GM18511 (cell line): Measurements from ENCODE around the gene PNRC2.
"Not testable (repeated sequence)": the region's sequence is repeated elsewhere in the genome, so short reads cannot be mapped to it uniquely, and the experiment has no call there.

Experiments
- ATAC-seq: cut with Tn5 transposase; IDR thresholded peaks from one replicate; pipeline ENCODE4 v1.9.1; 2021; ENCODE audit warnings: mild to moderate bottlenecking, moderate library complexity; ENCODE audit not compliant: unreplicated experiment

PNRC2 gene

GRCh38 chr1:23947366-23947765, 12.3 kb upstream of the PNRC2 start:
- no peak for ATAC-seq

DNA sequence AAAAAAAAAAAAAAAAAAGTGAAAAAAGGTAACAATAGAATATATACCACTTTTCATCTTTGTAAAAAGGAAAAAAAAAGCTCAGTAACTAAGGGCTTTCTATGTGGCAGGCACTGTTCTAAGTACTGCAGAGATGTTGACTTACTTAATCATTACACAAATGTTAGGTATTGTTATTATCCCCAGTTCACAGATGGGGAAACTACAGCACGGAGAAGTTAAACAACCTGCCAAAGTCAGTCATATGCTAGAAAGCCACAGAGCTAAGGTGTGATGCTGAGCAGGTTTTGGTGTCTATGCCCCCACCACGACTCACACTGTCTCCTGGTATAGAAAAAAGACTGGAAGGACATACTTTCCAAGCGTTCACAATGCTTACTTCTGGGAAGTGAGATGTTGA, 6.6 kb upstream of the PNRC2 start:
- no peak for ATAC-seq

DNA sequence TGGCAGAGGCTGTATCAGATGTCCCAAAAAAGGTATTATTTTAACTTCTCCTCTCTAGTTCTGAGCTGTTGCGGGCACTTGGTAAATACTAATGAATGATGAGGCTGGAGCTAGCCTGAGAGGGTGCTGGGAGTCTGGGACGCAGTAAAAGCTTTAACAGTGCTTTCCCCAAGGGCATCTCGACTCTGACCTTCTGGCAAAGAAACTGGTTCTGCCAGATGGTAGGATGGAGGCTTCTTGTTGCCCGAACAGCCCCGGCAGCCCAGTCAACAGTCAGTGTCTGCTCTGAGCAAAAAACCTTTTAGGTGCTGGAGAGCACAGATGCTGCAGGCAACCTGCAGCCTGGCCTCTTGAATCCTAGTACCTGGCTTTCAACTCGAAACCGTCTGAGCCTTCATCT, 2.5 kb upstream of the PNRC2 start:
- ATAC-seq, result no peak

DNA sequence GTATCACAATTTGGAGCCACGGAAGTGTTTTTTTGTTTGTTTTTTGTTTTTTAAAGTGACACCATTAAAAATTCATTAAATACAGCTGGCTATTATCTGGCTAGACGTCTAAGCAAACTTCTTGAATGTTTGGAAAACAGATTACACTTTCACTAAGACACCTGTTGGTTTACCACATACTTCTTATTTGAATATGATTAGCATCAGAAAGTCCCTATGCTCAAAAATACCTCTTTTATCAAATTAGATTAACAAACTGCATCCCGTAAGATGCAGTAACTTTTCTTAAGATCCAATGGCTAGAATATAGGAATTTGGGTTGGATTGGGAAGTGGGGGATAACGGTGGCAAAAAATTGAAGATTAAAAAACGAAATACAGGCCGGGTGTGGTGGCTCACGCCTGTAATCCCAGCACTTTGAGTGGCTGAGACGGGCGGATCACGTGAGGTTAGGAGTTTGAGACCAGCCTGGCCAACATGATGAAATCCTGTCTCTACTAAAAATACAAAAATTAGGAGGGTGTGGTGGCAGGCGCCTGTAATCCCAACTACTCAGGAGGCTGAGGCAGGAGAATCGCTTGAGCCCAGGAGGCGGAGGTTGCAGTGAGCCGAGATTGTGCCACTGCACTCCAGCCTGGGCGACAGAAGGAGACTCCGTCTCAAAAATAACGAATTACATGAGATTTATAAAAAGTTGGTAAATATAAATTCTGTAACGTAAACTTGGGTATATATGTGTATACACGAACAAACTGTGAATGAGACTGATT, 1.4 kb upstream of the PNRC2 start:
- not testable (repeated sequence) for ATAC-seq

DNA sequence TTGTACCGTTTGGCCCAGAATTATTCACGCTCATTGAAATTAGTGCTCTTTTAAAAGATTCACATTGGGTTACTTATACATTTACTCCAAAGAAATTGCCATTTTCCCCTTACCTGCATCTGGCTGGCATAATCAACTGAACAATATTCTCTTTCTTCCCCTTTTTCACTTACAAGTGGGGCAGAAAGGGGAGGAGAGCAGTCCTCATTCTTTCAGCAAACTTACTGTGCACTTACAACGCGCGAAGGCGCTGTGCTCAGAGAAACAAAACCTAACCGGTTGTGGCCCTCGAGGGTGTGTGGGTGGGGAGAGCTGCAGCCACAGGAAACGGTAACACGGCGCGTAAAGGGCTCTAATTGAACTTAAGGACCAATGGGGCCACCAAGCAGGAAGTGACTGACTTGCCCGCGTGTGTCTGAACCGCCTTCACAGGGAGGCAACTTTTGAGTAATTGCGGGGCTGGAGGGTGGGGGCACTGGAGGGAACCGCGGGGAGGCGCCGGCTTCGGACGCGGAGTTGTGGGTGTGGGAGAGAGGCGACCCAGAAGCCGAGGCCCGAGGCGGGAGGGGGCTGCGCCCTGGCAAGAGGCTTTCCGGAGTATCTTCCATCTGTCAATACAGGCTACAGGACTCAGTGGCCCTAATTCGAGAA, 693 bp upstream of the PNRC2 start:
- peak; percentile 71 for ATAC-seq

DNA sequence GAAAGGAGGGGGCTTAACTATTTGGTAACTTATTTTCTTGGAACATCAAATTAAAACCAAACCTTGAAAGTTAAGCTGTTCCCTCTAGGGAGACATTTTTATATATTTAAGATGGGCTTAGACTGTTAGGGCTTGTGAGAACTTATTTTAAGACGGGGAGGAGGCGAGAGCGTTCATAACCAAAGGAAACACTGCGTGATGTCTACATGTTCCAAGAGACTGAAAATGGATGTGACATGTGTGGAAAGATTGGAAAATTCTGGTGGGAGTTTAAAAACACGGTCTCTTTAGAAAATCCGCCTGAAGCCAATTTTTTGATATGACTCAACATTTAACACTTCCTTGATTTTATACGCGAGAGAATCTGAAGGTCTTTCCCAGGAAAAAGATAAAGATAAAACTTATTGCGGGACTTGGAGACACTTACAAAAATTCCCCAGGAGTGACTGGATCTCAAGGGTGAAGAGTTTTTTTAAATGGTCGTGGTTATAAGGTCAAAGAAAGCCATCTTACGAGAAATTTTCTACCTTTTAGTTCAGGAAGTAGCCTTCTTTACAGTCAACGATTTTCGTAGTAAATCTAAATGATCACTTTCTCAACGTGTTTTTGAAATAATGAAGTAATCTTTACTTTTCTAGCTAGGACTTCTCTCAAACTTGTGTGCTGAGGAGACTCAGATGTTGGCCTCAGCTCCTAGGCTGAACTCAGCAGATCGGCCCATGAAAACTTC, 828 bp downstream of the PNRC2 start:
- ATAC-seq, result no peak

DNA sequence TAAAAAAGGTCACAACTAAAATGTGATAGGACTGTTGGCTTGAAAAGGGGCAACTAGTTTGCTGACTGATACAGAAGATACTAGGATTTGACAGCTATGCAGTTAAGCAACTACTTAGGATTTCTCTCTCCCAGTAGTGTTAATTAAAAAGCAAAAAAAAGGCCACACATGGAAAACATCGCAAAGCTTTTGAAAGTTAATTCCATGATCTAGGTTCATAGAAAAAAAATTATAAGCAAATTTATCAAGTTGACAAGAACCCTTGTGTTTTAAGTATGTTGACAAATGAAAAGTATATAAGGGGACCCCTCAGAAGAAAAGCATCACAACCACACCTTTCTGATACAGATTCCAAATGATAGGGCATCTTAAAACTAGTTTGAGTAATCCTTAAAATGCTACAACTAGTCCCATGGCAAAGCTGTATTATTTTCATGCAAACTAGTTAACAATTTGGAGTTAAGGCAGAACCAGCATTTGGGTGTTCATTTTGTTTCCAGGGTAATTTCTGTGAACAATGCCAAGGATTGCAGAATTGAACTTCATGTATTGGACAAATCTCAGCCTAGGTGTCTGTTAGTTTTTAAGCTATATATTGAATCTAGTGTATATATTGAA, 4.1 kb downstream of the PNRC2 start:
- ATAC-seq, result no peak

DNA sequence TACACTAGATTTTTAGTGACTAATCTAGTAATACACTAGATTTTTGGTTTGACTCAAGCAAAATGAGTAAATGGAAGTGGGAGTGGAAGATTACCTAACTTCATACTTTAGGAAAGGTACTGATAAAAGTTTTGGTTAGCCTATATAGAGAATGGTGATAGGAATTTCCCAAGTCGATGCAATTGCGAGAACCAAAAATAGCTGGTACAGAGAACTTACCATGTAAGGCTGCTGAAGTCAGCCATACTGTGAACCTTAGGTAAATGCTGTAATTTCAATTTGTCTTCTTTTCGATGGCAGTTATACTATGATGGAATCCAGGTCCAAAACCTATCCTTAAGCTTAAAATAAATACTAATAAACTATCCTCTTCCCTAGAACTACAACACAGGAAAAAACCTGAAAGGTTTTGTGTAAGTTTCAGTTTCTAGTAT, 4.6 kb downstream of the PNRC2 start:
- no peak for ATAC-seq

DNA sequence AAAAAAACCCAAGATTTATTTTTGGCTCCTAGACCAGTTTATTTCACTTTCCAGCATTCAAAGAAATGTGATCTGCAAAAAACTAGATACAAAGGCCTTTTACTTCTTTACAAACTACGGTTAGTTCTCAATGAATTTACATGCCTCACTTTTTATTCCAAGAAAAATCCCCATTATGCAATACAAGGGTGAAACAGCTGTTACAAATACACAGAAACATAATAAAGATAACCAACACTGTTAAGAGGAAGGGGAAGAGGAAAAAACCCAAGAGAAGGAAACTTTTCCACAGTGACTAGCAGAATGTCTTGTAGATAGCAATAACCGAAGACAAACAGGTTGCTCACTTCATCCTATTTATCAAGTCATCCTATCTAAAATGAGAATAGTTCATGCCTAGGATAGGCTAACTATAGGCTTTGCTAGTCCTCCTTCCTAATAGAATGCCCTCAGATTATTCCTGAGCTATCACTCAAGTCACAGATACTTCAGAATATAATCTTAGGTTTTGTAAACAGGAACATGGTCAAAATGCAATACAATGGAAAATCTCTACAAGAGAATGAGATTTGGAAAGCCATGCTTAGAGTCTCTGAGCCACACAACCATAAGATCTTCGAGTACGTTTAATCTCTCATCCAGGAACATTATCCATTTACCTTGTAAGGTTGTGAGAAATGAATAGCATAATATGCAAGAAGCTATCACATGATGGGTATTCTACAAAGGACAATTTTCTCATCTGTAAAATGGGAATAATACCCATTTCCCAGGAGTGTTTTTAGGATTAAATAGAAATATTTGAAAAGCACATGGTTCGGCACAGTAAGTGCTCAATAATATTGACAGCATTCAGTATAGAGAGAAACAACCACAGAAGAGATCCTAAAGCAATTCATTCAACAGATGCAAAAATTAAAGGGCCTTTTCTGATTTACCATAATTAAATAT, 5.4 kb downstream of the PNRC2 start:
- no peak for ATAC-seq

GRCh38 chr1:23966973-23967493, 7.4 kb downstream of the PNRC2 start:
- ATAC-seq, result no peak

DNA sequence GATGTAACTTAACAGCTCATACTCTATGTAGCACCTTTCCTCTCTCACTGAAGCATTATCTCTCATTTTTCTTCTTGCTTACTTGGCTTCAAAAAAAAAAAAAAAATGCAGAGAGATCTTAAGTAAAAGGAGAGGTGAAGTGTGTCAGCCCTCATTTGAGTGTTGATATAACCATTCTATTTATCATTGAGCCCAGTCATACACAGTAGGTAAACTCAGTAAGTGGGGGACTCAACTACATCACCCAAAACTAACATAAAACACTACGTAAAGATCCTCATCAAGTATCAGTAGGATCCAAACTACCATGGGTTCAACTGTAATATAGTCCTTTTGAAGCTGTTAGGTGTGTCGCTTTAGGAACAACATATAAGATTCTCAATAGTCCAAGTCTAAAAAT, 8.2 kb downstream of the PNRC2 start:
- ATAC-seq, result no peak

GRCh38 chr1:23977187-23977853, 17.7 kb downstream of the PNRC2 start:
- ATAC-seq, result no peak

GRCh38 chr1:23977854-23978191, 18.2 kb downstream of the PNRC2 start:
- no peak for ATAC-seq

DNA sequence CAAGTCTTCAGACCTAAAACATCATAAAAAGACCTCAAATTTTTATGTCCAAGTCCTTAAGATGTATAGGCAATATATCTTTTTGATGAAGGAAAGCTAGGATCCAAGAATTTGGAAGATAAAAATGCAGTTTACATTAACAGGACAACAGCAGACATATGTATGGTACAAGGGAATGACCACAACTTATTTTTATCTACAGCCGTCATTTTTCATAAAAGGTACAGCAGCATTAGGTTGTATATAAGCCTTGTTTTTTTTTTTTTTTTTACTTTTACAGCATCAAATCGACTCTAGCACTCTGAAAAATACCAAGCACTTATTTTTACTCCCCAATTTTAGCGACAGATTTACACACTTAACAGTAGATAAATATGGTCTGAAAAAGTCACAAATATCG, 19.2 kb downstream of the PNRC2 start:
- no peak for ATAC-seq

- ATAC-seq, result no peak
These were observed 19.8 kb downstream of the PNRC2 start for GRCh38 chr1:23979387-23979880.

- peak; percentile 88 for ATAC-seq
These were observed 20.5 kb downstream of the PNRC2 start, which contains the start of gene SRSF10 for GRCh38 chr1:23979881-23980727. SRSF10 (minus strand) TSS chr1:23980327; CDS start chr1:23980255, 72 bp downstream.

GRCh38 chr1:23980728-23981070, 21.1 kb downstream of the PNRC2 start:
- ATAC-seq, result no peak

GRCh38 chr1:23984417-23985186, 25.0 kb downstream of the PNRC2 start:
- no peak for ATAC-seq
